ENCODE data around the gene SERPINB4. TPM values are rescaled to one million over a fixed set of nuclear protein-coding genes. Genes with fewer than 3 reads are reported as not detected.

SERPINB4 gene
- total and polyA plus RNA-seq, 2 of the 8 experiments (the other 6 are each of a cell fraction or from before 2014, with no cell fraction given), result 0.32 to 0.36 TPM

GRCh38 chr18:63684718-63685117 is 40.7 kb upstream of the SERPINB4 start:
- no peak overlapping the region for H3K23ac ChIP-seq (ENCODE audit: insufficient read length)
- CTCF ChIA-PET (ENCODE audit: partially characterized antibody), result interaction anchor here (1.1 to 2.0 kb wide), 4 partner anchors 57 to 167 kb away, joined by 3 to 10 read pairs (median 4); no protein-coding TSS in a partner anchor
- TF ChIP-seq POU5F1 (IDR thresholded peaks at IDR 0.05; ENCODE audit: low read depth, low read length) (no peak), SP4 (IDR thresholded peaks at IDR 0.05; ENCODE audit: low read length) (no peak), MAX (IDR thresholded peaks at IDR 0.05) (no peak), KDM5A (IDR thresholded peaks at IDR 0.05; ENCODE audit: low read length) (no peak), EGR1 (IDR thresholded peaks at IDR 0.05; ENCODE audit: borderline replicate concordance, low read depth, low read length) (no peak), SIN3A (conservative IDR thresholded peaks at IDR 0.05 in 1 of 2, IDR thresholded peaks at IDR 0.05 in 1 of 2; ENCODE audit: low read depth in 1 of 2, low read length in 2 of 2) (no peak), SIX5 (IDR thresholded peaks at IDR 0.05; ENCODE audit: low read depth, low read length) (no peak), RXRA (IDR thresholded peaks at IDR 0.05; ENCODE audit: insufficient read depth, low read depth, low read length) (no peak), TAF7 (optimal IDR thresholded peaks at IDR 0.05; ENCODE audit: borderline replicate concordance, low read depth, low read length) (no peak), PHF8 (conservative IDR thresholded peaks at IDR 0.05; ENCODE audit: low read depth, low read length) (no peak), CHD2 (IDR thresholded peaks at IDR 0.05; ENCODE audit: low read length) (no peak), YY1 (IDR thresholded peaks at IDR 0.05; ENCODE audit: low read depth, low read length) (no peak)
- H4K20me1 ChIP-seq (replicated peaks in 1 of 2; ENCODE audit: control insufficient read depth in 1 of 2, insufficient read depth in 2 of 2, low read length in 2 of 2), result no peaks in the 10 kb centered on the region
- H2BK15ac ChIP-seq (ENCODE audit: low read length), result no peak overlapping the region
- no peaks in the 10 kb centered on the region for H3K79me1 ChIP-seq (ENCODE audit: low read depth, low read length)
- H3K4me3 ChIP-seq (ENCODE audit: extremely low read depth in 1 of 4, insufficient read depth in 2 of 4, low read depth in 3 of 4, low read length in 4 of 4), result no peak overlapping the region
- no peak overlapping the region for H2BK20ac ChIP-seq (ENCODE audit: low read length)
- no peak overlapping the region for H2BK5ac ChIP-seq (ENCODE audit: low read depth, low read length)
- no peaks in the 10 kb centered on the region for H3K9me3 ChIP-seq (ENCODE audit: insufficient read depth in 2 of 2, low read depth in 1 of 2, low read length in 1 of 2)
- H3K56ac ChIP-seq (replicated peaks; ENCODE audit: insufficient read length, low read depth, low read length), result no peak overlapping the region
- H2BK120ac ChIP-seq (replicated peaks; ENCODE audit: low read depth, low read length), result no peak overlapping the region
- no peak for FAIRE-seq
- H3K4me2 ChIP-seq (ENCODE audit: insufficient read depth in 1 of 2, low read depth in 2 of 2, low read length in 2 of 2), result no peak overlapping the region
- H4K8ac ChIP-seq (ENCODE audit: extremely low read depth, insufficient read depth, low read length), result no peak overlapping the region; the same call in 1 of the 2 replicates
- H3K79me2 ChIP-seq (ENCODE audit: control insufficient read depth in 1 of 2, insufficient read depth in 2 of 2, low read length in 2 of 2), result no peaks in the 10 kb centered on the region
- POLR2A ChIA-PET (ENCODE audit: partially characterized antibody), result no interaction called here
- 95% methylated on average over 3 of the region's 3 CpGs; no CpG with 5 or more reads in 1 of the 2 experiments for WGBS, 2 experiments (ENCODE audit: extremely low coverage in 1 of 2, insufficient coverage in 1 of 2, insufficient read length in 1 of 2, insufficient replicate concordance in 2 of 2, low coverage in 1 of 2, low lambda C conversion rate in 2 of 2, missing lambda C conversion rate in 1 of 2)
- no peak overlapping the region for H3K18ac ChIP-seq (ENCODE audit: extremely low read depth, low read length)
- no peak overlapping the region for H3K4ac ChIP-seq (replicated peaks; ENCODE audit: insufficient read length, low read depth, low read length)
- H2AK5ac ChIP-seq (ENCODE audit: low read depth, low read length), result no peak overlapping the region
- no peaks in the 10 kb centered on the region for H3K27me3 ChIP-seq (replicated peaks in 1 of 4; ENCODE audit: control insufficient read depth in 3 of 4, extremely low read depth in 1 of 4, insufficient read depth in 3 of 4, low read length in 3 of 4)
- H4K91ac ChIP-seq (replicated peaks; ENCODE audit: insufficient read length, low read length), result no peak overlapping the region
- no peak overlapping the region for H3K27ac ChIP-seq (ENCODE audit: low read depth, low read length)
- no peak overlapping the region for H2AFZ ChIP-seq (ENCODE audit: low read length)
- DNase-seq (ENCODE audit: low read depth in 1 of 2, low spot score in 2 of 2), result no peak
- H3K9ac ChIP-seq (replicated peaks in 1 of 4; ENCODE audit: extremely low read depth in 1 of 4, low read depth in 3 of 4, low read length in 3 of 4), result no peak overlapping the region
- no peaks in the 10 kb centered on the region for H3K36me3 ChIP-seq (ENCODE audit: control insufficient read depth in 2 of 4, insufficient read depth in 4 of 4, low read length in 3 of 4)
- H3K23me2 ChIP-seq (ENCODE audit: low read depth, low read length), result no peaks in the 10 kb centered on the region; the same call in 1 of the 2 replicates
- H3K14ac ChIP-seq (ENCODE audit: insufficient read length), result no peak overlapping the region
- H2BK12ac ChIP-seq (ENCODE audit: low read depth, low read length), result no peak overlapping the region
- peaks cover 1 to 6% (median 5%) of the 10 kb centered on the region in 4 experiments; a peak in 4 of 7 replicates for H3K4me1 ChIP-seq (replicated peaks in 1 of 4; ENCODE audit: control insufficient read depth in 3 of 4, insufficient read depth in 4 of 4, low read length in 3 of 4)
- no peak overlapping the region for H4K5ac ChIP-seq (ENCODE audit: insufficient read length, low read depth, low read length)

All from H1 (cell line).